IPS DF 19.7 (cell line): ENCODE data around the gene TESK2.
"Not testable (repeated sequence)": the region's sequence is repeated elsewhere in the genome, so short reads cannot be mapped to it uniquely, and the experiment has no call there.

Experiments used
- DNase-seq: peaks from one replicate; pipeline ENCODE4 v3.0.0-alpha.2; 2013; ENCODE audit warnings: low read depth, low spot score

Gene TESK2

DNA sequence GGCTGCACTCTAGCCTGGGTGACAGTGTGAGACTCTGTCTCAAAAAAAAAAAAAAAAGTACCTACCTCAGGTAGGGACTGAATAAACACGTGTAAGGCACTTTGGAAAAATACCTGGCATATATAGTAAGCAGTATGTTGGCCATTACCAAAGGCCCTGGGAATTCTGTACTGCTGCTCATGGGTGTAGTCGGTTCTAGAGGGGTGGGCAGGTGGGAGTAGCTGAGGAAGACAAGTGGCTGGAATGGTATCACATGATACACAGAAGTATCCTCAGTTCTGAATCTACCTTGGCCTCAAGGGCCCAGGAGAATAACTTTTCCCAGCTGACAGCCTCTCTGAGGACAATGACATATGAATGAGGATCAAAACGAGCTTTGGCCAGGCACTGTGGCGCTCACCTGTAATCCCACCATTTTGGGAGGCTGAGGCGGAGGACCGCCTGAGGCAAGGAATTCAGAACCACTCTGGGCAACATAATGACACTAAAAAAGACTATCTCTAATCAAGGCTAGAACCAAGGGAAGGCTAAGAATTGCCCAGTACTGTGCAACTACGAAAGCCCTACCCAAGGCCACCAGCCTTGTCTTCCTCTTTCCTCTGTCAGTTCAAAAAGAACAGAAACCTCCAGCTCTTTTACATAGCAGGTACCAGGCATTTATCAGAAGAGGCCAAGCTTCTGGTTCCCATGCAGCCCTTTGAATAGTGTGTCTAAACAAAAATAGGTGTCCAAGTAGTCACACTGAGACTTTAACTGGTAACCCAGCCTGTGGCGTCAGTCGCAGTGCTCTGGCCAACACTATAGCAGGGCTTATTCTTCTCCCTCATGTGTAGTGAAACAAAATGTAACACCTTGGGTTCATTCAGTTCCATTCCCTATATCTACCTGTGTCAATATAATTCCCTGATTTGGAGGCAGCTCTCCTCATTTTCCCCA is 19.3 kb upstream of the TESK2 start:
- no peak for DNase-seq

DNA sequence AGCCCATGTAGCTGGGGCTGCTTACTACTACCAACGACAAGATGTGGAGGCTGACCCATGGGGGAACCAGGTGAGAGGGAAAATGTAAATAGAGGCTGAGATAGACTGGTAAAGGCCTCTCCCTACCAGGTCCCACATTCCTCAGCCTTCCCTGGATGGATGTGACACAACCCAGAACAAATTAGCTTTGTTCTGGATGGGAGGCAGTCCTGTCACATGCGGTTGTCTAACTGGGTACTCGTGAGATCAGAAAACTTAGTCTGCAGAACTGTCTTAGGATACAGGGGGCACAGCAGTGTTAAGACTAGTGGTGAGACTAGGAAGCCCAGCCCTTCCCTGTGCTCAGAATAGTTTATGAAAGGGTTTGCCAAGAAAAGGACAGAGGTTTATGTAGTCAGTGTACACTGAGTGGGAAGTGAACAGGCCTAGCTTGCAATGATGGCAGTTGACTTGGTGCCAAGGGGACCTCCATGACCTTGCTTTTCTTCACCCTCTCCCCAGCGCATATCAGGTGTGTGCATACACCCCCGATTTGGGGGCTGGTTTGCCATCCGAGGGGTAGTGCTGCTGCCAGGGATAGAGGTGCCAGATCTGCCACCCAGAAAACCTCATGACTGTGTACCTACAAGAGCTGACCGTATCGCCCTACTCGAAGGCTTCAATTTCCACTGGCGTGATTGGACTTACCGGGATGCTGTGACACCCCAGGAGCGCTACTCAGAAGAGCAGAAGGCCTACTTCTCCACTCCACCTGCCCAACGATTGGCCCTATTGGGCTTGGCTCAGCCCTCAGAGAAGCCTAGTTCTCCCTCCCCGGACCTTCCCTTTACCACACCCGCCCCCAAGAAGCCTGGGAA is 17.6 kb upstream of the TESK2 start:
- no peak for DNase-seq

DNA sequence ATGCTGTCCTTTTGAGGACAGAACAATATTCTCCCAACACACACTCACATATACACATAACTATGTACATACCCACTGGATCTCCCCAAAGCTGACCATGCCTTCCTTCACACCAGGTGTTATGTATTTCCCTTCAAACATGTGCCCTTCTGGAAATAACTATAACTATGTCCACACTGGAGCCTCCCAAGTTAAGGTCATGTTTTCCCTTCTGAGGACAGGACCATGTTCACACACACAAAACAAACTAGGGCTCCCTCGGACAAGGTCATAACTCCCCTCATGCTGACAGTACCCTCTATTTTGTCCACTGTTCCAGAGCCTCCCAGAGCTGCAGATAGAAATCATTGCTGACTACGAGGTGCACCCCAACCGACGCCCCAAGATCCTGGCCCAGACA is 16.9 kb upstream of the TESK2 start:
- no peak for DNase-seq

- no peak for DNase-seq
These were observed 16.2 kb upstream of the TESK2 start for GRCh38 chr1:45507195-45507594.

DNA sequence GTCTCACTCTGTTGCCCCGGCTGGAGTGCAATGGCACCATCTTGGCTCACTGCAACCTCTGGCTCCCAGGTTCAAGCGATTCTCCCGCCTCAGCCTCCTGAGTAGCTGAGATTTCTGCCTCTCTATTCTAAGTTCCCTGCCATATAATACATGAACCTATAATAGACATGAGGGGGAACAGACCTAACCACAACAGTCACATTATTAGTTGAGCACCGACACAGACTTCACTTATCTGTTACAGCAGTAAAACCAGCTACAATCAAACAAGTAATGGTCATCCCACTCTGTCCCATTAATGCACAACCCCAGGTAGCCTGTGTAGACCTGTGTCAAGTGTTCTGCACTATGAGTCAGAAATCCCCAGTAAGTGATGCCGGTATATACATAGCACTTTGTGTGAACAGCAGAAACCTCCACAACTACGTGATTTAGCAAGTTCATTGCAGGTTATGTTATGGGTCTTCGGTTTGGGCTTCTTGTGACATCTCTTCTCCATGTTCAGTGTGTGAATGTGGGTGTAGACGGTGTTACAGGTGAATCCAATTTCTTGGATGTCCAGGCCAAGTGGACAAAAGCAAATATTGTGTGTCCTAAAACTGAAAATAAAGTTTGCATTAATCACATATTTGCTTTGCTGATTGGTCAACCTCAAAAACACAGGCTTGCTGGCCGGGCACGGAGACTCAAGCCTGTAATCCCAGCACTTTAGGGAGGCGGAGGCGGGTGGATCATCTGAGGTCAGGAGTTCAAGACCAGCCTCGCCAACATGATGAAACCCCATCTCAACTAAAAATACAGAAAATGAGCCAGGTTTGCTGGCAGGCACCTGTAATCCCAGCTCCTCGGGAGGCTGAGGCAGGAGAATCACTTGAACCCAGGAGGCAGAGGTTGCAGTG is 12.7 kb upstream of the TESK2 start:
- DNase-seq = no peak

DNA sequence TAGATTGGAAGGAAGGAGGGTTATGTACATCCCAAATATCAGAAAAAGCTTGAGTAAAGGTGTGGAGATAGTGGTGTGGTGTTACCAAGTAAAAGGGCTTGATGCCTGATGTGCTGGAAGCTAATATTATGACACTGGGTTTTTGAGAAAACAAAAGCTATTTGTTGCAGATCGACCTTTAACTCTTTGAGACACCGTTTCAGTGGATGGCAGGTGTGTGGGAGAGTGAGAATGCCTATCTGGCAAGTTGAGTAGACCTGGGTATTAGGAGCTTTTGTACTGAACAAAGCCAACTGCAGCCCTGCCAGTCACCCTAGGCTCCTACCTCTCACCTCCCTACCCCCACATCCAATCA is 10.5 kb upstream of the TESK2 start:
- no peak for DNase-seq

DNA sequence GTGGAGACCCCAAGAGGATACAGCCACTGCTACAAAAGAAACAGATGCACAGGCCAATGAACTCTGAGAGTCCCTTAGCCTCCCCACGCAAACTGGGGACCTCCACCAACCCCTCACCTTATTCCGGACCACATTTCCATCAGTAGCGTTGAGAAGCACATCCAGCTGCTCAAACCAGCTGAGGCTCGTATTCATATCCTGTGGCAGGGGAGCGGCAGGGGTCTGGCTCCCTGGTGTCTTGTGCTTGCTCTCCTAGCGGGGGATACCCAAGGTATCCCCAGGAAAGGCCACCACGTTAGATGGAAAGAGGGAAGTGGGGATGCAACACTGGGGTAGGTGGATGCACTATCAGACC is 8.4 kb upstream of the TESK2 start:
- no peak for DNase-seq

GRCh38 chr1:45498279-45498678 is 7.3 kb upstream of the TESK2 start:
- no peak for DNase-seq

DNA sequence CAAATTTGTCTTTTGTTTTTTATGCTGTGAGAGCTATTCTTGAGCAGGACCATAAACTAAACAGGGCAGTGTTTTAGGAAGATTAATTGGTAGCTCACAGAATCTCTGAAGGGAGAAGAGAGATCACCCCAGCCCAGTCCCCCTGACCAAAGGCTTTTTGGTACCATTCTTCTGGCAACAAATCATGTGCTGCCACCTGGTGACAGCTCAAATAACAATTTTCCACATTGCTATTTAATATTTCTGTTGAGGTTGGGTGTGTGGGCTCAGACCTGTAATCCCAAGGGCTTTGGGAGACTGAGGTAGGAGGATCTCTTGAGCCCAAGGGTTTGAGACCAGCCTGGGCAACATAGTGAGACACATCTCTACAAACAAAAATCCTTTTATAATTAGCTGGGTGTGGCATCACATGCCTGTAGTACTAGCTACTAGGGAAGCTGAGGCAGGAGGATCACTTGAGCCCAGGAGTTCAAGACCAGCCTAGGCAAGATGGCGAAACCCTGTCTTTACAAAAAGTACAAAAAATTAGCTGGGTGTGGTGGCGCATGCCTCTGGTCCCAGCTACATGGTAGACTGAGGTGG is 2.2 kb upstream of the TESK2 start:
- no peak for DNase-seq

DNA sequence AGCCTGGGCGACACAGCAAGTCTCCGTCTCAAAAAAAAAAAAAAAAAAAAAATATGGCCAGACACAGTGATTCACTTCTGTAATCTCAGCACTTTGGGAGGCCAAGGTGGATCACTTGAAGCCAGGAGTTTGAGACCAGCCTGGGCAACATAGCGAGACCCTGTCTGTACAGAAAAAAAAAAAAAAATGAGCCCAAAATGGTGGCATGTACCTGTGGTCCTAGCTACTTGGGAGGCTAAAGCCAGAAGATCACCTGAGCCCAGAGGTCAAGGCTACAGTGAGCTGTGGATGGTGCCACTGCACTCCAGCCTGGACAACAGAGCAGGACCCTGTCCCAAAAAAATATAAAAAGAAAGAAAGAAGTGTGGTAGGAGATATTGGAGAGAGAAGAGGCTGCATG is 1.7 kb upstream of the TESK2 start:
- DNase-seq = no peak

DNA sequence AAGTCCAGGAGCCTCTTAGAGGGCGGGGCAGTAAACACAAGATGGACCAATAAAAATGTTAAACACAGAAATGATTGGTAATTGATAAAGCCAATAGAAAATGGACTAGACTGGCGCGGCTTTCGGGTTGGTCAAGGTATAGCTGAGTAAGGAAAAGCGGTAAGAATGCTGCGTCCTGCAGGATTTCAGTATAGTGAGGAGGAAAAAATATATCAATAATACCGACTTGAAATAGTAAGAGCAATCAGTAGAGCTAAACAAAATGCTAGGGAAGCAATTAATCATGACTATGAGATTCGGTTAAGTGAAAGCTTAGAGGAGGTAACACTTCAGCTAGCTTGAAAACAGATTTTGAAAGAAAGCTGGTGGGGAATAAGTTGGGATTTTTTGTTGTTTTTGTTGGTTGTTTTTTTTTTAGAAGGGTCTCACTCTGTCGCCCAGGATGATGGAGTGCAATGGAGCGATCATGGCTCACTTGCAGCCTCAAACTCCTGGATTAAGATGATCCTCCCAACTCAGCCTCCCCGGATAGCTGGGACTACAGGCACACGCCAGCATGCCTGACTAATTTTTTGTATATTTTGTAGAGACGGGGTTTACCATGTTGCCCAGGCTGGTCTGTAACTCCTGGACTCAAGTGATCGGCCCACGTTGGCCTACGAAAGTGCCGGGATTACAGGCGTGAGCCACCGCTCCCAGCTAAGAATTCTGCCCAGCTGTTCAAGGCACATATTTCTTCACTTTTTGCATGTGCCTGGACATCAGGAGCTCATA is 711 bp upstream of the TESK2 start:
- no peak for DNase-seq

DNA sequence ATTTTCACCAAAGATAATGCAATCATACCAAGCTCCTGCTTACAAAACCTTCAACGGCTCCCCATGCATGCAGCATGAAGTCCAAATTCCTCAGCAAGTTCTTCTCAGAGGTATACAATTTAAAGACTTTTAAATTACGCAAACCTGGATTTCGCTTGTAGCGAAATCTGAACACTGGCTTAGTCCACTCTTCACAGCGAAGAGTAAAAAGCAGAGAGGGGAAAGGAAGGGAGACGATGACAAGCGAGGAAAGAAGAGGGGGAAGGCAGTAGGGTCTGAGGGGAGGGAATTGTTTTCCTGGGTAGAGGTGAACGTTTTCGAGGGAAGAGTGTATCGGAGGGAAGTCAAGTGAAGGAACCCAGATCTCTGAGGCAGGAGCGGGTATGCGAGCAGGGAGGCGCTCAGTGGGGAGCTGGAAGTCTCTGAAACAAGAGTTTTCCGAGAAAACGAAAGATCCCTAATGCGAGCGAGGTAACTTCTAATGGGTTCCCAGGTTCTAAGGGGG is 790 bp downstream of the TESK2 start:
- no peak for DNase-seq

DNA sequence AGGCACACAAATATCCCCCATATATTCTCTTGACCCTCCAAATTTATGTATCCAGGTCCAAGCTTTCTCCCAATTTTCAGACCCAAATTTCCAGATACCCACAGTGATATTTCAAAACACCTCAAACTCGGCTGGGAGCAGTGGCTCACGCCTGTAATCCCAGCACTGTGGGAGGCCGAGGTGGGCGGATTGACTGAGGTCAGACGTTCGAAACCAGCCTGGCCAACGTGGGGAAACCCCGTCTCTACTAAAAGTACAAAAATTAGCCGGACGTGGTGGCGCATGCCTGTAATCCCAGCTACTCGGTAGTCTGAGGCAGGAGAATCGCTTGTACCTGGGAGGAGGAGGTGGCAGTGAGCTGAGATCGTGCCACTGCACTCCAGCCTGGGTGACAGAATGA is 1.6 kb downstream of the TESK2 start:
- DNase-seq = not testable (repeated sequence)

GRCh38 chr1:45488666-45489377 is 2.1 kb downstream of the TESK2 start:
- no peak for DNase-seq

GRCh38 chr1:45485949-45486348 is 5.0 kb downstream of the TESK2 start:
- no peak for DNase-seq

DNA sequence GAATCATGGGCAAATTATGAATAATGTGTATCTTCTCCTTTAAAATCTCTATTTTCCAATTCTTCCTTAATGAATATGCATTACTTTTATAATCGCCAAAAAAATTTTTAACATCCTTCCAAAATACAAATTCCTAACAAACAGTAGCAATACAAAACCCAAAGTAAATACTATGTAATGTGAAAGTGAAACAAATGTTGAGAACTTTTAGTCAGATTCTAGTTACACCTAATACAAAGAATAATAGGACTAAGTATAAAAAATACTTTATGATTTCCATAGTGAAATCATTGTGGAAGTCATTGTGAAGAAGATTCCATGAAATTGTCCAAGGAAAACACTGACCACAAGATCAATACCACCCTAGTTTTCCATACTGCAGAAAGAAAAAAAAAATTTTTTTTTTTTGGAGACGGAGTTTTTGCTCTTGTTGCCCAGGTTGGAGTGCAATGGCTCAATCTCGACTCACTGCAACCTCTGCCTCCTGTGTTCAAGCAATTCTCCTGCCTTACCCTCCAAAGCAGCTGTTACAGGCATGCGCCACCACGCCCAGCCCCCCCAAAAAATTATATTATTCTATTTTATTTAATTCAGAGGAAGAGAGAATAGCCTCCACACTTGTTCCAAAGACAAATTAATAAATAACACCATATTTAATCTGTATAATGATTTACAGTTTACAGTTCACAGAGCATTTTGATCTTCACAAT is 11.8 kb downstream of the TESK2 start:
- DNase-seq = no peak

DNA sequence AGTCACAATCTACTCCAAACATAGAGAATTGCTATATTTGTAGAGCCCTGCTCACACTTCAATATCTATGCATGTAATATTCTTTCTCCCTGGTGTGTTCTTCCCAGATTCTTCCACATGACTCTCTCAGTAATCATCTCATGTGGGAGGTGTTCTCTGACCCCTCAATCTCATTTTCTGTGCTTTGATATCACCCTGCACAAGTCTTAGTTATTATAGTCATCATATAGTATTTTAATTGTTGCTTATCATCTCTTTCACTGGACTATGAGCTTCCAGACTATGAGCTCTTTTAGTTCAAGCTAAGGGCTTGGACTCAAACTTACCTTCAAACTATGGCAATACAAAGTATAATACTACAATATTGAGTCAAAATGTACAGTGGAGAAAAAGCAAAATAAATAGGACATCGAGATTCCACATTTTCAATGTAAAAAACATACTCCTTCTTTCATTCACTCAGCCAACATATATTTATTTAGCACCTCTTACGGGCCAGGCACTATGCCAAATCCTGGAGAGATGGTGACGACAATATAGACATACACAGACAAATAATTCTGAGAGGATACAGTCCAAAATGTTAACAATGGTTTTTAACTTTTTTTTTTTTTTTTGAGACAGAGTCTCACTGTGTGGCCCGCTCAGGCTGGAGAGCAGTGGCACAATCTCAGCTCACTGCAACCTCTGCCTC is 12.7 kb downstream of the TESK2 start:
- no peak for DNase-seq

DNA sequence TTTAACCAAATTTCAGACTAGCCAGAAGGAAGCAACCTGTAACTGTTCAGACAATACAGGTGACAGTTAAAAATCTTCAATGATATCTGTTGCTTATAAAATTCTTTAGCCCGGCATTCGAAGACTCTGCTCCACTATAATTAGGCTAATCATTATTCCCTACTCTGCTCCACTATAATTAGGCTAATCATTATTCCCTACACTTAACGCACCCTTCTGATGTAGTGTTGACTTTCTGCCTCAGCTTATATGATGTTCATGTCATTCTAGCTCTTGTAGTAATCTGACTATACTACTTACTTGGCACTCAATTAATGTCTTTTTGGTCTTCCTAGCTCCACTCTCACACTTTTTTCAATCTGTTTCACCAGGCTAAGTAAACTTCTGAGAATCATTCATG is 13.3 kb downstream of the TESK2 start:
- no peak for DNase-seq

DNA sequence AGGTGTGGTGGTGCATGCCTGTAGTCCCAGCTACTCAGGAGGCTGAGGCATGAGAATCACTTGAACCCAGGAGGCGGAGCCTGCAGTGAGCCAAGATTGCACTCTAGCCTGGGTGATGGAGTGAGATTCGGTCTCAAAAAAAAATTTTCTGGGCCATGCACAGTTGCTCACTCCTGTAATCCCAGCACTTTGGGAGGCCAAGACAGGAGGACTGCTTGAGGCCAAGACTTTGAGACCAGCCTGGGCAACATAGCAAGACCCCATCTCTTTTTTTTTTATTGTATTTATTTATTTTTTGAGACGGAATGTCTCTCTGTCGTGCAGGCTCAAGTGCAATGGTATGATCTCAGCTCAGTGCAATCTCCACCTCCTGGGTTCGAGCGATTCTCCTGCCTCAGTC is 16.8 kb downstream of the TESK2 start:
- DNase-seq = not testable (repeated sequence)
